NCI-H1048 (cell line): Measurements from ENCODE around the gene TAS1R1.
"Not testable (repeated sequence)": the region's sequence is repeated elsewhere in the genome, so short reads cannot be mapped to it uniquely, and the experiment has no call there.

Experiments used
- DNase-seq: peaks from one replicate; lab custom pipeline; 2025; lab: John Stamatoyannopoulos, UW

TAS1R1 gene

DNA sequence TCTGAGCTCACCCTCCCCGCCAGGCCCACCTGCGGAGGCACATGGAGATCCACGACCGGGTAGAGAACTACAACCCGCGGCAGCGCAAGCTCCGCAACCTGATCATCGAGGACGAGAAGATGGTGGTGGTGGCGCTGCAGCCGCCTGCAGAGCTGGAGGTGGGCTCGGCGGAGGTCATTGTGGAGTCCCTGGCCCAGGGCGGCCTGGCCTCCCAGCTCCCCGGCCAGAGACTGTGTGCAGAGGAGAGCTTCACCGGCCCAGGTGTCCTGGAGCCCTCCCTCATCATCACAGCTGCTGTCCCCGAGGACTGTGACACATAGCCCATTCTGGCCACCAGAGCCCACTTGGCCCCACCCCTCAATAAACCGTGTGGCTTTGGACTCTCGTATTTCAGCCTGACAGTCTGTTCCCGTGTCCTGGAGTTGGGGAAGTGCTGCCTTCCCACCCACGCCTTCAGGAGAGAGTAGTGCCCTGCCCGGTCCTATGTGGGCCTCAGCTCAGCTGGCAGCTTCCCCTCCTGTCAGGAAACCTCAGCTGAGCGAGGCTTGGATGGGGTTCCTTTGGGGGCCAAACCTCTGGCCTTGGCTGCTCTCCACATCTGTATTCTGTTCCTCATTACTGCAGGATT lies 33.9 kb downstream of the TAS1R1 start:
- no peak for DNase-seq

GRCh38 chr1:6590046-6590445 lies 34.9 kb downstream of the TAS1R1 start:
- no peak for DNase-seq

DNA sequence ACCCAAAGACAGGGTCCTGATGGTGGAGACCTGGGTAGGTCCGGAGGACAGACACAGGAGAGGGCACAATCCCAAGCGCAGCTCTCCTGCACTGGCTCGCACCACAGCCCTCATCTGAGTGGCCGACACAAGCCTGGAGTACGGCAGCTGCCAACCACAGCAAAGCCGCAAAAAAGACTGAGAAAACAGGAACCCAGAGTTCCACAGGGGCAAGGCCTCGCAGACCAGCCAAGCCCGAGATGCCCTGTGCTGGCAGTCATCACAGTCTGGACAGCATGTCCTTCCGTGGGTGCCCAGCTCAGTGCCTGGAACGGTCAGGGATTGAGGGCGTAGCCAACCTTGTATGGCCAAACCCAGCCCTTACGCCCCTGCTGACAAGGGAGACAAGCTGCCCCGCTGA lies 36.1 kb downstream of the TAS1R1 start:
- no peak for DNase-seq

DNA sequence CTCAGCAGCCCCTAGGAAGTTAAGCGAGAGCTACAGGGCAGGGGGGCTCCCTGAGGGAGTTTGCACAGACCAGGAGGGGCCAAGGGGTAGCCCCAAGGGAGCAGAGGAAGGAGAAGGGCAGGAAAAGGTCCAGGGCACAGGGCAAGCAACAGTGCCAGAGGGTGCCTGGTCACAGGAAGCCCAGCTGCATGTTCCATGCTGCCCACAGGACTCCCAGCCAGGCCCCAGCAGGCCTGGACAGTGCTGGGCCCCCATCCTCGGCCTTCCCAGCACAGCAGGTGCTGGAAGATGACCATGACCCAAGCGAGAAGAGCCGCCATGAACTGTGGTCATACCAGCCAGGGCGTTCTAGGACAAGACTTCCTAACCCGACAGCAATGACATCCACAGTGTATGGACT lies 36.5 kb downstream of the TAS1R1 start:
- DNase-seq = no peak

- DNase-seq = no peak
These were observed 37.3 kb downstream of the TAS1R1 start for GRCh38 chr1:6592441-6592840.

DNA sequence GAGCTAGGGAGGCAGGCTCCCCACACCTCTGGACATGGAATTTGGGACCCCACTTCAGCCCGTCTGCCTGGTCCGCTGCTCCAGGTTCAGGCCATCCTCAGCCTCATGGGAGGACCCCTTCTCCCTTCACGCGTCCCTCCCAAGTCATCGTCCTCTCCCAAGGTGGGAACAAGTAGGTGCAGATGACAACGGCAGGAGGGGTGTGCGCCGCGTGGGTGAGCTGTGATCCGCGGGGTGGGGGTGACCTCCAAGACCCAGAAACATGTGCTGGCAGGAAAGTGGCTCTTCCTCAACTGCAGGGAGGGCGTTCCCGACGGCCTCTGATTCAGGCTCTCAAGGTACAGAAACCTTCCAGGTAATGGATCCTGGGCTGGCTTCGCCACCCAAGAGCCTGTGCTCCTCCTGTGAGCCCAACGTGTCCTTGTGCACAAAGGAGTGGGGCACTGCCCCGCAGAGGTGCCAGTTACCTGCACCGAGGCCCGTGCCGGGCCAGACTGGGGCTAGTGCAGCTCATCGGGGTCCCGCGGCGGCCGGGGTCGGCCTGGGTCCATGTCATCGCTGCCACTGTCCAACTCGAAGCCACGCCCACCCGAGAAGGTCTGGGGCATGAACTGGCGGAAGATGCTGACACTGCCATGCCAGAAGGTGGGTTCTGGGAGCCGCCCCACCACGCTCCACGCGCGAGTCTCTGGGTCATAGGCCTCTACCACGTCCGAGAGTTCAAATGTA lies 37.9 kb downstream of the TAS1R1 start:
- DNase-seq = no peak

GRCh38 chr1:6593810-6594209 lies 38.7 kb downstream of the TAS1R1 start:
- DNase-seq = no peak

GRCh38 chr1:6594977-6595740 lies 40.1 kb downstream of the TAS1R1 start:
- DNase-seq = no peak

DNA sequence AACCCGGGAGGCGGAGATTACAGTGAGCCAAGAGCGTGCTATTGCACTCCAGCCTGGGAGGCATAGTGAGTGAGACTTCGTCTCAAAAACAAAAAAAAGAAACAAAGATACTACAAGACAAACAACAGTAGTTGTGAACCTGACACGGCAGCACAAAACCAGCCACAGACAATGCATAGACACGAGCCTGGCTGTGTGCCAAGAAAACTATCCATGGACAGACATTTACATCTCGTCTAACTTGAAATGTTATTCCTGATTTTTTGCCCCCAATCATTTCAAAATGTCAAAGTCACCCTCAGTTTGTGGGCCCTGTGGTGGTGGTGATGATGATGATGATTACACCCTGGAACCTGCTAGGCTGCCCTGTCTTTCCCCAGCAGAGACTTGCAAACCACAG lies 41.2 kb downstream of the TAS1R1 start:
- DNase-seq = no peak

DNA sequence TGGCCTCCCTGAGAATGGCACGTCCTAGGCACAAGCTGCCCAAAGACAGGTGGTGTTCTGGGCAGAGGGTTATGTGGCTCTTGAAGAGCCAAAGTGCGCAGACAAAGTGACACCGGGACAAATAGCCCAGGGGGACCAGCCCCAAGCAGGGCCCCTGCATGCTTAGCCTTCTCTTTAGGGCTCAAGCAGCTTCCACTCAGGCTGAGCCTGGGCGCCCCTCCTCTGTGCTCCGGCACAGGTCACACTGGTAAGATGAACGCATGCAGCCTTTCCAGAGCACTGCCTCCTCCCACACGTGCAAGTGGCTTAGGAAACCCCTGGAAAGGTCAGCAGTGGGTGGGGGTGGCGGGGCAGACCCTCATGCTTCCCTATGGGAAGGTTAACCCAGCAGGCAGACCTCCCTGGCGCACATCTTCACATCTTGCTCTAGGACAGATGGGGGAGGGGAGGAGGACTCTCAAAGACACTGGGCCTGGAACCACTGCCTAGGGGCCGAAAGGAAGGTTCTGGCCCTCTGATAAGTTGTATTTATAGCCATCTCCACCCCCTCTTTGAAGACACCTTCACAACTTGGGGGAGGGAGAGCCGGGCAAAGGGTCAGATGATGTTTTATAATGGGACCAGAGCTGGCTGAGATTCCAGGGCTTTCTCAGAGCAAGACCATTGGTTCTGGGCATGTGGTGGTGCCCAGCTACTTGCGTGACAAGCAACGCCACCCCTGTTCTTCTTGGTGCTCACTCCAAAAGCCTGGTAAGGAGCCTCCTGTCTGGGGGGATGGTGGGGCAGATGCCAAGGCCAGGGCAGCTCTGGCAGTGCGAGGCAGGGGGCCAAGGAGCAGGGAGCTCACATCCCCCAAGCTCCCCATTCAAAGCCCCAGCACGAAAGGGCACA lies 42.0 kb downstream of the TAS1R1 start:
- no peak for DNase-seq

- DNase-seq = no peak
These were observed 42.6 kb downstream of the TAS1R1 start for GRCh38 chr1:6597777-6598131.

DNA sequence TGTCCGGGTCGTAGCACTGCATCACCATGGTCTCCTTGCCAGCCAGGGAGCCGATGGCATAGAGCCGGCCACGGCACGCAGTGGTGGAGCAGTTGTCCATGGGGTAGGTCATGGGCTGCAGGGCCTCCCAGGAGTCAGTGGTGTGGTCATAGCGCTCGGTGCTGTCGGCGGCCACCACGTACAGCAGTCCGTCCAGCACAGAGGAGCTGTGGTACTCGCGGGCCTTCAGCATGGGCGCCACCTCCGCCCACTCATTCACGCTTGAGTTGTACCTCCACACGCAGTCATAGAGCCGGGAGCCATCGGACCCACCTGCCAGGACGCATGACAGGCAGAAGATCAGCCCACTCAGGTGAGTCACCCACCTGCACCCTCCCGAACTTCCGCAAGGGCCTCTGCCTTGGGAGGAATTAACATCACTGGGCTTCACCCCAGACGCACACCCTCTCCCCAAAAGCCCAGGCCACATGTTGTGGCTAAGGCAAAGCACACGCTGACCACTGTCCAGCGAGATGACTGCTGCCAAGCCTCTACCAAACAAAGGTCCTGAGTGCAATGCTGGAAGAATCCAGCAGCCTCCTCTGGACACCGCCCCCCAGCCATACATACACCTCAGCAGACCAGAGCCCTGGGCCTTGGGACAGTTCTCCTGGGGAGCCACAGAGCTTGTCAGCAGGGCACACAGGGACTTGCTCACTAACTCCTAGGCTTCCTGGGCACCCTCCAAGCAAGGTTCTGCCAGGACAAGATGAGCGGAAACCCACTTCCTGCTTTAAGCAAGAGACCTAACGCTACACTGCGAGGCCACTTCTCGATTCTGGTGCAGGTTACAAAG lies 44.3 kb downstream of the TAS1R1 start:
- no peak for DNase-seq

- not testable (repeated sequence) for DNase-seq
These were observed 44.9 kb downstream of the TAS1R1 start for GRCh38 chr1:6599991-6600390.

- DNase-seq = no peak
These were observed 45.4 kb downstream of the TAS1R1 start for GRCh38 chr1:6600410-6601048.

DNA sequence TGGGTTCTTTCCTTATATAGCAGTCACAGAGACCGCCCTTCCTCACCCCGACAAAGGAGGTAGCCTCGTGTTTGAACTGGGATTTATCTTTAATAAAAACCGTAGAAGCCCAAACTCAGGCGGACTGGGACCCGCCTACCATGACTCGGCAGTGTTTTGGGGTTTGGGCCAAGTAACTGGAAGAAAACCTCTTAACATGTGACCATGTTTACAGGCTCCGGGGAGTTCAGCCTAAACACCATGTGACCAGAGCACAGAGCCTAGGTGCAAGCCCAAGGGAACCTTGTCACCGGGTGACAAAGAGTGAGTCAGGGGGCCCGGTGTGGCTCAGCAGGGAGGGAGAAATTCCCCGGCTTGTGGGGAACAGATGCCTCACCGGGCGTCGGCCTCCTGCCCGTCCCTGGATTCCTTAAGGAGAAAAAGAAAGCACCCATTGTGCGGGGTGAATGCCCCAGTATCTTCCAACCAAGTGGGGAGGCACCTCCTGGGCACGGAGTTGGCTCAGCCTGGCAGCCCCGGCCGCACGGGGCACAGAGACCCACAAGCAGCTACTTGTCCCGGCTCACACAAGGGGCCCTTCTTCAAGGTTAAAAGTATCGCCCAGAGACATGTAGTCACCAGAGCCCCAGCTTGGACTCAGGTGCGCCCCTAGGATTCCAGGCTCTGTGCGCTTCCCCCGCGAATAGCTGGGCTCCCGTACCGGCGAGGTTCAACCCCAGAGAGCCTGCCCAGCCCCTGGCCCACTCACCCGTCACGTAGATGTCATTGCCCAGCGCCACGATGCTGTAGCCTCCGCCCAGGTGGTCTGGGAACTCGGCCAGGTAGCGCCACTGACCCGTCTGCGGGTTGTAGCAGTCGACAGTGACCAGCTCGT lies 46.2 kb downstream of the TAS1R1 start:
- no peak for DNase-seq

DNA sequence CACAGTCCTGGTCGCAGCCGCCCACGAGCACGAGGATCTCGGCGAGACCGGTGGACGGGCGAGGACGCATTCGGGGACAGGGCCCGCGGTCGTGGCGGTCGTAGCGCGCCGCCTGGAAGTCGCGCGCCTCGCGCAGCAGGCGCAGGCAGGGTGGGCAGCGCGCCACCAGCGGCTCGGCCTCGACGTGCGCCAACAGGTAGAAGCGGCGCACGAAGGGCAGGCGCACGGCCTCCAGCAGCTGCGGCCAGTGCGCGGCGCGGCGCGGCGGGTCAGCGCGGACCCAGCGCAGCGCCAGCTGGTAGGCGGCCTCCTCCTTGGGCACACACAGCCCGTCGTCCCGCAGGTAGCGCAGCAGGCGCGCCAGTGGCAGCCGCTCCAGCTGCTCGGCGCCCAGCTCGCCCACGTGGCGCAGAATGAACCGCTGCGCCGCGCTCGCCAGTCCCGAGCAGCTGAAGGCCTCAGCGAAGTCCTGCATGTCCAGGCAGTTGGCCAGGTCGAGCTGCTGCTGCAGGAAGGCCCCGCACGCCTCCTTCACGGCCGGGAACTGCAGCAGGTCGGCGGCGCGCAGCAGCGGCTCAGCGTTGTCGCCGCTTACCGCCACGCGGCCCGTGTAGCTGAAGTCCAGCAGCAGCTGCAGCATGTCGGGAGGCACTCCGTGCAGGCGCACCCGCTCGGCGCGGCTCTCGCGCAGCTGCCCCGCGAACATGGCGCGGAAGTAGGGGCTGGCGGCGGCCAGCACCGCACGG lies 47.0 kb downstream of the TAS1R1 start:
- no peak for DNase-seq

DNA sequence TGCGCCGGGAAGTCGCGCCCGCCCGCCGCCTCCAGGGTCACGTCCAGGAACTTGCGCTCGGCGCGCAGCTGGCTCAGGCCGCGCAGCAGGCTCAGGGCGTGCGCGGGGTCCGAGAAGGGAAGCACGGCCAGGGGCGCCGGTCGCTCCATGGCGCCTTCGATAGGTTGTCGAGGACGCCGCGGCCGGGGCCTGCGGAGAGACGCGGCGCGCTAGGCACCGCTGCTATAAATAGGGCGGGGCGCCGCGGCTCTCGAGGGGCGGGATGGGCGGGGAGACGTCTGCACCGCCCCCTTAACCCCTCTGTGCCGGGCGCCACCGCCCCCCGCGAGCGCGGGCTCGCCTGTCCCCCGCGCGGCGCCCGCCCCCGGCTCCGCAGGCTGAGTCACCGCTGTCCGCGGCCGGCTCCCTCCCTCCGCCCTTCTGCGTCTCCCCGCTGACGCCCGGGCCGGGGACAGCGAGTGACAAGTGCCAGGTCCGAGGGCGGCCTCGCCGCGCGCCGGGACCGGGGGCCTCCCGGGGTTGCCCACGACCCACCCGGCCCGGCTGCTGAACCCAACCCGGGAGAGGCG lies 47.6 kb downstream of the TAS1R1 start, which contains the start of gene KLHL21:
Gene KLHL21 (minus strand): TSS at position 201 of the 569 bp plus-strand sequence. CDS start 52 bp downstream, at position 149.
- peak; percentile 76 for DNase-seq

GRCh38 chr1:6603238-6603914 lies 48.3 kb downstream of the TAS1R1 start:
- peak; percentile 61 for DNase-seq
